Measurements from ENCODE around the gene KIF17. TPM values are rescaled to one million over a fixed set of nuclear protein-coding genes. Genes with fewer than 3 reads are reported as not detected.
A peak's percentile ranks its signal among the peaks of the same experiment; 100 is the strongest.

KIF17 gene
- total RNA-seq, 1 donor from 2014 or later = 2.2 TPM

GRCh38 chr1:20684651-20685050 lies 33.2 kb downstream of the KIF17 start:
- TF ChIP-seq EZH2phosphoT487 (IDR thresholded peaks at IDR 0.05) (no peak), CTCF (IDR thresholded peaks at IDR 0.05) (no peak), EZH2 (IDR thresholded peaks at IDR 0.05) (no peak)
- H3K36me3 ChIP-seq = no peaks in the 10 kb centered on the region
- no peak overlapping the region for H3K9ac ChIP-seq

GRCh38 chr1:20684050-20684620 lies 33.7 kb downstream of the KIF17 start:
- Histone ChIP-seq H3K79me2 (ENCODE audit: low read depth) (no peaks in the 10 kb centered on the region), H2AFZ (replicated peaks) (no peak overlapping the region), H3K27me3 (no peaks in the 10 kb centered on the region), H3K9ac (no peak overlapping the region), H3K4me2 (no peak overlapping the region), H3K4me1 (no peaks in the 10 kb centered on the region), H3F3A (ENCODE audit: low read depth) (no peaks in the 10 kb centered on the region), H4K20me1 (ENCODE audit: low read depth) (no peaks in the 10 kb centered on the region), H3K9me3 (ENCODE audit: low read depth) (no peaks in the 10 kb centered on the region), H3K27ac (no peak overlapping the region), H3K36me3 (no peaks in the 10 kb centered on the region), H3K4me3 (no peak overlapping the region)
- no peak for DNase-seq (ENCODE audit: low spot score)
- Mint-ChIP-seq H3K9me3 (no peaks in the 10 kb centered on the region), H3K27me3 (ENCODE audit: insufficient read depth, low read depth) (peaks cover 3% of the 10 kb centered on the region), H3K4me3 (no peak overlapping the region), H3K36me3 (no peaks in the 10 kb centered on the region), H3K27ac (peak overlapping the region; percentile 90), H3K4me1 (peaks cover 5% of the 10 kb centered on the region)
- TF ChIP-seq EZH2 (IDR thresholded peaks at IDR 0.05) (no peak), CTCF (IDR thresholded peaks at IDR 0.05) (no peak), EZH2phosphoT487 (IDR thresholded peaks at IDR 0.05) (no peak)

More at GRCh38 chr1:20684651-20685050, 33.2 kb downstream of the KIF17 start:
- no peak overlapping the region for H3K27ac Mint-ChIP-seq
- Histone ChIP-seq H4K20me1 (ENCODE audit: low read depth) (no peaks in the 10 kb centered on the region), H3K4me2 (no peak overlapping the region), H3K27me3 (no peaks in the 10 kb centered on the region), H3K27ac (no peak overlapping the region), H3F3A (ENCODE audit: low read depth) (no peaks in the 10 kb centered on the region), H3K4me1 (no peaks in the 10 kb centered on the region), H3K79me2 (ENCODE audit: low read depth) (no peaks in the 10 kb centered on the region), H3K4me3 (no peak overlapping the region), H3K9me3 (ENCODE audit: low read depth) (no peaks in the 10 kb centered on the region), H2AFZ (replicated peaks) (no peak overlapping the region)
- peaks cover 5% of the 10 kb centered on the region for H3K4me1 Mint-ChIP-seq
- H3K9me3 Mint-ChIP-seq = no peaks in the 10 kb centered on the region
- H3K27me3 Mint-ChIP-seq (ENCODE audit: insufficient read depth, low read depth) = peaks cover 3% of the 10 kb centered on the region
- no peaks in the 10 kb centered on the region for H3K36me3 Mint-ChIP-seq
- no peak overlapping the region for H3K4me3 Mint-ChIP-seq
- DNase-seq (ENCODE audit: low spot score) = no peak

- H3K9me3 Mint-ChIP-seq = no peaks in the 10 kb centered on the region
- H3K79me2 ChIP-seq (ENCODE audit: low read depth) = no peaks in the 10 kb centered on the region
- no peak overlapping the region for H3K4me3 Mint-ChIP-seq
- no peak overlapping the region for H3K27ac ChIP-seq
- H3K4me3 ChIP-seq = no peak overlapping the region
- H3K27me3 Mint-ChIP-seq (ENCODE audit: insufficient read depth, low read depth) = peaks cover 3% of the 10 kb centered on the region
- no peaks in the 10 kb centered on the region for H3K4me1 ChIP-seq
- no peak overlapping the region for H2AFZ ChIP-seq (replicated peaks)
- no peak for DNase-seq (ENCODE audit: low spot score)
- no peaks in the 10 kb centered on the region for H3F3A ChIP-seq (ENCODE audit: low read depth)
- H3K36me3 ChIP-seq = no peaks in the 10 kb centered on the region
- H3K4me2 ChIP-seq = no peak overlapping the region
- H3K36me3 Mint-ChIP-seq = no peaks in the 10 kb centered on the region
- H3K27ac Mint-ChIP-seq = no peak overlapping the region
- no peaks in the 10 kb centered on the region for H3K9me3 ChIP-seq (ENCODE audit: low read depth)
- no peak overlapping the region for H3K9ac ChIP-seq
- H3K27me3 ChIP-seq = no peaks in the 10 kb centered on the region
- peaks cover 5% of the 10 kb centered on the region for H3K4me1 Mint-ChIP-seq
- TF ChIP-seq CTCF (IDR thresholded peaks at IDR 0.05) (no peak), EZH2phosphoT487 (IDR thresholded peaks at IDR 0.05) (no peak), EZH2 (IDR thresholded peaks at IDR 0.05) (no peak)
- H4K20me1 ChIP-seq (ENCODE audit: low read depth) = no peaks in the 10 kb centered on the region
Observed at GRCh38 chr1:20683614-20684013, 34.2 kb downstream of the KIF17 start.

All from neural progenitor cell (in vitro differentiated cells).